ENCODE data around the gene NIN.

DNA sequence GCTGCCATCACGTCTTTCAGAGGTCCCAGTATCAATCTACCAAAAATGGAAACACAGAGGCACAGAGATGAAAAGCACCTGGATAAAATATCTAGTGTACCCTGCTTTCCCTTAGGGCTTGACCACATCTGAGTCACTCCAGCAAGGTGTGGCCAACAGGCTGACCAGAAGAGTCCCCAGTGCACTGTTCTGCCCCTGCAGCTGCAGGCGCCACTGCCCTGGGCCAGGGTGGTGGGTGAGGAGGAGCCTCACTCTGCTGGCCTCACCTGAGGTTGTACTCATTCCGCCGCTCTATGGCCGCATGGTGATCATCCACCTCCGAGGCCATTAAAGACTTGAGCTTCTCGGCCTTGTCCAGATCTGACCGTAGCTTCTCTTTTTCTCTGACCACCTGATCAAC is 60.4 kb downstream of the NIN start:
- TF ChIP-seq BACH2 (CRISPR knock-in tag; IDR thresholded peaks at IDR 0.05; ENCODE audit: borderline replicate concordance) (no peak), ZNF8 (CRISPR knock-in tag; IDR thresholded peaks at IDR 0.05) (no peak), ARNTL (CRISPR knock-in tag; IDR thresholded peaks at IDR 0.05; ENCODE audit: borderline replicate concordance, low read depth) (no peak), TCF4 (CRISPR knock-in tag; IDR thresholded peaks at IDR 0.05; ENCODE audit: borderline replicate concordance) (no peak), TOX (CRISPR knock-in tag; IDR thresholded peaks at IDR 0.05; ENCODE audit: borderline replicate concordance) (no peak), OSR1 (CRISPR knock-in tag; IDR thresholded peaks at IDR 0.05) (no peak), RARB (CRISPR knock-in tag; IDR thresholded peaks at IDR 0.05) (no peak), ZC3H10 (CRISPR knock-in tag; IDR thresholded peaks at IDR 0.05) (no peak)
- TF ChIP-seq, protein P1, sequence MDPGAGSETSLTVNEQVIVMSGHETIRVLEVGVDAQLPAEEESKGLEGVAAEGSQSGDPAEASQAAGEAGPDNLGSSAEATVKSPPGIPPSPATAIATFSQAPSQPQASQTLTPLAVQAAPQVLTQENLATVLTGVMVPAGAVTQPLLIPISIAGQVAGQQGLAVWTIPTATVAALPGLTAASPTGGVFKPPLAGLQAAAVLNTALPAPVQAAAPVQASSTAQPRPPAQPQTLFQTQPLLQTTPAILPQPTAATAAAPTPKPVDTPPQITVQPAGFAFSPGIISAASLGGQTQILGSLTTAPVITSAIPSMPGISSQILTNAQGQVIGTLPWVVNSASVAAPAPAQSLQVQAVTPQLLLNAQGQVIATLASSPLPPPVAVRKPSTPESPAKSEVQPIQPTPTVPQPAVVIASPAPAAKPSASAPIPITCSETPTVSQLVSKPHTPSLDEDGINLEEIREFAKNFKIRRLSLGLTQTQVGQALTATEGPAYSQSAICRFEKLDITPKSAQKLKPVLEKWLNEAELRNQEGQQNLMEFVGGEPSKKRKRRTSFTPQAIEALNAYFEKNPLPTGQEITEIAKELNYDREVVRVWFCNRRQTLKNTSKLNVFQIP (CRISPR knock-in tag; IDR thresholded peaks at IDR 0.05; ENCODE audit: borderline replicate concordance, low read depth): no peak
- TF ChIP-seq, protein P2, sequence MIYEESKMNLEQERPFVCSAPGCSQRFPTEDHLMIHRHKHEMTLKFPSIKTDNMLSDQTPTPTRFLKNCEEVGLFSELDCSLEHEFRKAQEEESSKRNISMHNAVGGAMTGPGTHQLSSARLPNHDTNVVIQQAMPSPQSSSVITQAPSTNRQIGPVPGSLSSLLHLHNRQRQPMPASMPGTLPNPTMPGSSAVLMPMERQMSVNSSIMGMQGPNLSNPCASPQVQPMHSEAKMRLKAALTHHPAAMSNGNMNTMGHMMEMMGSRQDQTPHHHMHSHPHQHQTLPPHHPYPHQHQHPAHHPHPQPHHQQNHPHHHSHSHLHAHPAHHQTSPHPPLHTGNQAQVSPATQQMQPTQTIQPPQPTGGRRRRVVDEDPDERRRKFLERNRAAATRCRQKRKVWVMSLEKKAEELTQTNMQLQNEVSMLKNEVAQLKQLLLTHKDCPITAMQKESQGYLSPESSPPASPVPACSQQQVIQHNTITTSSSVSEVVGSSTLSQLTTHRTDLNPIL (CRISPR knock-in tag; IDR thresholded peaks at IDR 0.05; ENCODE audit: low read depth): no peak
- TF ChIP-seq, protein P3, sequence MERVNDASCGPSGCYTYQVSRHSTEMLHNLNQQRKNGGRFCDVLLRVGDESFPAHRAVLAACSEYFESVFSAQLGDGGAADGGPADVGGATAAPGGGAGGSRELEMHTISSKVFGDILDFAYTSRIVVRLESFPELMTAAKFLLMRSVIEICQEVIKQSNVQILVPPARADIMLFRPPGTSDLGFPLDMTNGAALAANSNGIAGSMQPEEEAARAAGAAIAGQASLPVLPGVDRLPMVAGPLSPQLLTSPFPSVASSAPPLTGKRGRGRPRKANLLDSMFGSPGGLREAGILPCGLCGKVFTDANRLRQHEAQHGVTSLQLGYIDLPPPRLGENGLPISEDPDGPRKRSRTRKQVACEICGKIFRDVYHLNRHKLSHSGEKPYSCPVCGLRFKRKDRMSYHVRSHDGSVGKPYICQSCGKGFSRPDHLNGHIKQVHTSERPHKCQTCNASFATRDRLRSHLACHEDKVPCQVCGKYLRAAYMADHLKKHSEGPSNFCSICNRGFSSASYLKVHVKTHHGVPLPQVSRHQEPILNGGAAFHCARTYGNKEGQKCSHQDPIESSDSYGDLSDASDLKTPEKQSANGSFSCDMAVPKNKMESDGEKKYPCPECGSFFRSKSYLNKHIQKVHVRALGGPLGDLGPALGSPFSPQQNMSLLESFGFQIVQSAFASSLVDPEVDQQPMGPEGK (CRISPR knock-in tag; IDR thresholded peaks at IDR 0.05; ENCODE audit: borderline replicate concordance): no peak
- TF ChIP-seq, protein P4, sequence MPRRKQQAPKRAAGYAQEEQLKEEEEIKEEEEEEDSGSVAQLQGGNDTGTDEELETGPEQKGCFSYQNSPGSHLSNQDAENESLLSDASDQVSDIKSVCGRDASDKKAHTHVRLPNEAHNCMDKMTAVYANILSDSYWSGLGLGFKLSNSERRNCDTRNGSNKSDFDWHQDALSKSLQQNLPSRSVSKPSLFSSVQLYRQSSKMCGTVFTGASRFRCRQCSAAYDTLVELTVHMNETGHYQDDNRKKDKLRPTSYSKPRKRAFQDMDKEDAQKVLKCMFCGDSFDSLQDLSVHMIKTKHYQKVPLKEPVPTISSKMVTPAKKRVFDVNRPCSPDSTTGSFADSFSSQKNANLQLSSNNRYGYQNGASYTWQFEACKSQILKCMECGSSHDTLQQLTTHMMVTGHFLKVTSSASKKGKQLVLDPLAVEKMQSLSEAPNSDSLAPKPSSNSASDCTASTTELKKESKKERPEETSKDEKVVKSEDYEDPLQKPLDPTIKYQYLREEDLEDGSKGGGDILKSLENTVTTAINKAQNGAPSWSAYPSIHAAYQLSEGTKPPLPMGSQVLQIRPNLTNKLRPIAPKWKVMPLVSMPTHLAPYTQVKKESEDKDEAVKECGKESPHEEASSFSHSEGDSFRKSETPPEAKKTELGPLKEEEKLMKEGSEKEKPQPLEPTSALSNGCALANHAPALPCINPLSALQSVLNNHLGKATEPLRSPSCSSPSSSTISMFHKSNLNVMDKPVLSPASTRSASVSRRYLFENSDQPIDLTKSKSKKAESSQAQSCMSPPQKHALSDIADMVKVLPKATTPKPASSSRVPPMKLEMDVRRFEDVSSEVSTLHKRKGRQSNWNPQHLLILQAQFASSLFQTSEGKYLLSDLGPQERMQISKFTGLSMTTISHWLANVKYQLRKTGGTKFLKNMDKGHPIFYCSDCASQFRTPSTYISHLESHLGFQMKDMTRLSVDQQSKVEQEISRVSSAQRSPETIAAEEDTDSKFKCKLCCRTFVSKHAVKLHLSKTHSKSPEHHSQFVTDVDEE (CRISPR knock-in tag; IDR thresholded peaks at IDR 0.05): no peak

Measured in SK-N-SH treated with all-trans-retinoic acid at 6 μM for 48 hours (cell line).